Caco-2 (cell line): ENCODE data around the gene ASAP2. TPM values are rescaled to one million over a fixed set of nuclear protein-coding genes. Genes with fewer than 3 reads are reported as not detected.

Source experiments
- BruUV-seq: library from RNA; stranded (reverse); fragments of 400-500 nt; replicated peaks from 2 replicates; lab custom pipeline; 2021; lab: Mats Ljungman, UMichigan
- CTCF ChIA-PET: fragments of 300-600 bp; sonication (Branson Sonifier 250); formaldehyde crosslinking; loops from one replicate; lab custom pipeline; 2022; ENCODE audit warnings: antibody characterized with exemption; lab: Charles Lee
- POLR2A ChIA-PET: fragments of 300-600 bp; sonication (Branson Sonifier 250); formaldehyde crosslinking; loops from one replicate; lab custom pipeline; 2022; ENCODE audit warnings: antibody characterized with exemption; lab: Charles Lee
- DNase-seq, 2 experiments: peaks; one replicate each; pipeline versions ENCODE4 v3.0.0 to v3.0.0-alpha.2; 2020 to 2022
- H3K27me3 ChIP-seq: replicated peaks from 2 replicates; pipeline ENCODE4 v1.6.0; 2011; ENCODE audit warnings: low read length; ENCODE audit not compliant: control insufficient read depth, insufficient read depth
- H3K36me3 ChIP-seq: 2 replicates; pipeline ENCODE4 v1.5.1; 2011; ENCODE audit warnings: low read length; ENCODE audit not compliant: control insufficient read depth, insufficient read depth
- H3K4me1 ChIP-seq: fragments of 250-450 bp; sonication (Bioruptor Pico); 2 replicates; pipeline ENCODE4 v1.5.1; 2020; ENCODE audit warnings: mild to moderate bottlenecking
- H3K4me3 ChIP-seq: 2 replicates; pipeline ENCODE4 v1.5.1; 2011; ENCODE audit warnings: low read depth, mild to moderate bottlenecking, control low read depth, low read length
- H3K9me3 ChIP-seq: fragments of 250-450 bp; sonication (Bioruptor Pico); 2 replicates; pipeline ENCODE4 v1.5.1; 2020; ENCODE audit warnings: mild to moderate bottlenecking, moderate library complexity
- H3K27ac Mint-ChIP-seq: one replicate; pipeline ENCODE4 v1.8.0; 2022; ENCODE audit warnings: mixed read lengths; ENCODE audit not compliant: unreplicated experiment
- H3K27me3 Mint-ChIP-seq: one replicate; pipeline ENCODE4 v1.8.0; 2022; ENCODE audit warnings: mixed read lengths; ENCODE audit not compliant: insufficient read depth, unreplicated experiment
- H3K36me3 Mint-ChIP-seq: one replicate; pipeline ENCODE4 v1.8.0; 2022; ENCODE audit warnings: mild to moderate bottlenecking, mixed read lengths; ENCODE audit not compliant: insufficient read depth, unreplicated experiment
- H3K4me1 Mint-ChIP-seq: one replicate; pipeline ENCODE4 v1.8.0; 2022; ENCODE audit warnings: low read depth, mixed read lengths; ENCODE audit not compliant: unreplicated experiment
- H3K4me3 Mint-ChIP-seq: one replicate; pipeline ENCODE4 v1.8.0; 2022; ENCODE audit warnings: mild to moderate bottlenecking, moderate library complexity, mixed read lengths; ENCODE audit not compliant: unreplicated experiment
- H3K9me3 Mint-ChIP-seq: one replicate; pipeline ENCODE4 v1.8.0; 2022; ENCODE audit warnings: mixed read lengths; ENCODE audit not compliant: unreplicated experiment
- intact Hi-C: fragments of 100-400 bp; cut with micrococcal nuclease; formaldehyde crosslinking; loops from one replicate; pipeline ENCODE4 v1.10.0; 2022; ENCODE audit not compliant: unreplicated experiment
- total RNA-seq: library from RNA; stranded (reverse); gene quantifications from 2 replicates; pipeline ENCODE4 v1.2.3, GENCODE V29; 2022
- TF ChIP-seq, protein P1 (sequence below), 2 experiments: fragments of 200-600 bp in 1 of 2; IDR thresholded peaks; 1 replicate in 1 of 2; 2 replicates in 1 of 2; pipeline versions ENCODE4 v1.5.1 to v1.8.0; 2011 to 2022; ENCODE audit warnings: antibody characterized with exemption in 1 of 2, control low read depth in 1 of 2, inconsistent platforms in 1 of 2, low read depth in 1 of 2, low read length in 1 of 2, mild to moderate bottlenecking in 1 of 2, moderate library complexity in 1 of 2; ENCODE audit not compliant: insufficient read depth in 1 of 2, severe bottlenecking in 1 of 2, unreplicated experiment in 1 of 2

Gene ASAP2
- total RNA-seq, 1 experiment from 2014 or later: 25.6 TPM

- no peak for DNase-seq
- Mint-ChIP-seq H3K36me3 (peaks cover 33% of the 10 kb centered on the region), H3K4me1 (peaks cover 13% of the 10 kb centered on the region), H3K4me3 (no peak overlapping the region), H3K9me3 (no peaks in the 10 kb centered on the region), H3K27me3 (no peaks in the 10 kb centered on the region), H3K27ac (no peak overlapping the region)
- H3K4me3 ChIP-seq: no peak overlapping the region
- ChIA-PET CTCF (no interaction called here), POLR2A (no interaction called here)
- TF ChIP-seq, protein P1, sequence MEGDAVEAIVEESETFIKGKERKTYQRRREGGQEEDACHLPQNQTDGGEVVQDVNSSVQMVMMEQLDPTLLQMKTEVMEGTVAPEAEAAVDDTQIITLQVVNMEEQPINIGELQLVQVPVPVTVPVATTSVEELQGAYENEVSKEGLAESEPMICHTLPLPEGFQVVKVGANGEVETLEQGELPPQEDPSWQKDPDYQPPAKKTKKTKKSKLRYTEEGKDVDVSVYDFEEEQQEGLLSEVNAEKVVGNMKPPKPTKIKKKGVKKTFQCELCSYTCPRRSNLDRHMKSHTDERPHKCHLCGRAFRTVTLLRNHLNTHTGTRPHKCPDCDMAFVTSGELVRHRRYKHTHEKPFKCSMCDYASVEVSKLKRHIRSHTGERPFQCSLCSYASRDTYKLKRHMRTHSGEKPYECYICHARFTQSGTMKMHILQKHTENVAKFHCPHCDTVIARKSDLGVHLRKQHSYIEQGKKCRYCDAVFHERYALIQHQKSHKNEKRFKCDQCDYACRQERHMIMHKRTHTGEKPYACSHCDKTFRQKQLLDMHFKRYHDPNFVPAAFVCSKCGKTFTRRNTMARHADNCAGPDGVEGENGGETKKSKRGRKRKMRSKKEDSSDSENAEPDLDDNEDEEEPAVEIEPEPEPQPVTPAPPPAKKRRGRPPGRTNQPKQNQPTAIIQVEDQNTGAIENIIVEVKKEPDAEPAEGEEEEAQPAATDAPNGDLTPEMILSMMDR (IDR thresholded peaks at IDR 0.05; ENCODE audit: insufficient read depth in 1 of 2, low read depth in 1 of 2, low read length in 1 of 2, severe bottlenecking in 1 of 2, unreplicated experiment in 1 of 2): no peak
- H3K4me1 ChIP-seq: no peaks in the 10 kb centered on the region
- no TSS peak for BruUV-seq
- intact Hi-C loops: no loop called here
- H3K36me3 ChIP-seq: no peaks in the 10 kb centered on the region; the same call in 1 of the 2 replicates
- H3K27me3 ChIP-seq: no peaks in the 10 kb centered on the region
- no peaks in the 10 kb centered on the region for H3K9me3 ChIP-seq
Observed at GRCh38 chr2:9404451-9404850, 197.8 kb downstream of the ASAP2 start.

- TF ChIP-seq, protein P1 (IDR thresholded peaks at IDR 0.05; ENCODE audit: insufficient read depth in 1 of 2, low read depth in 1 of 2, low read length in 1 of 2, severe bottlenecking in 1 of 2, unreplicated experiment in 1 of 2): no peak
- H3K9me3 ChIP-seq: no peaks in the 10 kb centered on the region
- DNase-seq: no peak
- H3K4me3 ChIP-seq: no peak overlapping the region
- Mint-ChIP-seq H3K27ac (no peak overlapping the region), H3K36me3 (peaks cover 39% of the 10 kb centered on the region), H3K27me3 (no peaks in the 10 kb centered on the region), H3K4me3 (no peak overlapping the region), H3K4me1 (peaks cover 9% of the 10 kb centered on the region), H3K9me3 (no peaks in the 10 kb centered on the region)
- no peaks in the 10 kb centered on the region for H3K27me3 ChIP-seq
- ChIA-PET CTCF (no interaction called here), POLR2A (no interaction called here)
- H3K4me1 ChIP-seq: no peaks in the 10 kb centered on the region
- intact Hi-C loops: no loop called here
- BruUV-seq: no TSS peak
- H3K36me3 ChIP-seq: no peaks in the 10 kb centered on the region; the same call in 1 of the 2 replicates
Observed at GRCh38 chr2:9405636-9406035, 199.0 kb downstream of the ASAP2 start.

- no peaks in the 10 kb centered on the region for H3K4me1 ChIP-seq
- no peaks in the 10 kb centered on the region; the same call in 1 of the 2 replicates for H3K36me3 ChIP-seq
- no peak overlapping the region for H3K27ac Mint-ChIP-seq
- H3K36me3 Mint-ChIP-seq: peaks cover 41% of the 10 kb centered on the region
- no peaks in the 10 kb centered on the region for H3K27me3 ChIP-seq
- no peak for DNase-seq
- no TSS peak for BruUV-seq
- intact Hi-C loops: no loop called here
- peaks cover 4% of the 10 kb centered on the region for H3K4me1 Mint-ChIP-seq
- no peaks in the 10 kb centered on the region for H3K9me3 Mint-ChIP-seq
- H3K9me3 ChIP-seq: no peaks in the 10 kb centered on the region
- no peak overlapping the region for H3K4me3 ChIP-seq
- TF ChIP-seq, protein P1 (IDR thresholded peaks at IDR 0.05; ENCODE audit: insufficient read depth in 1 of 2, low read depth in 1 of 2, low read length in 1 of 2, severe bottlenecking in 1 of 2, unreplicated experiment in 1 of 2): no peak
- CTCF ChIA-PET: no interaction called here
- no peak overlapping the region for H3K4me3 Mint-ChIP-seq
- POLR2A ChIA-PET: no interaction called here
- H3K27me3 Mint-ChIP-seq: no peaks in the 10 kb centered on the region
Observed at GRCh38 chr2:9406529-9407362, 200.1 kb downstream of the ASAP2 start.
